Inflammatory macrophage (primary cell): ENCODE results near the gene CDRT4.
"Not testable (repeated sequence)": the region's sequence is repeated elsewhere in the genome, so short reads cannot be mapped to it uniquely, and the experiment has no call there.

Experiments
- DNase-seq, 2 donors: peaks; one replicate each; pipeline ENCODE4 v3.0.0-alpha.2; 2020 to 2022

CDRT4 gene

GRCh38 chr17:15456972-15457722 is 10.3 kb downstream of the CDRT4 start:
- no peak for DNase-seq

- no peak for DNase-seq
Observed at GRCh38 chr17:15456496-15456895, 10.9 kb downstream of the CDRT4 start.

- no peak for DNase-seq
Observed at GRCh38 chr17:15454346-15454745, 13.1 kb downstream of the CDRT4 start.

GRCh38 chr17:15453782-15454181 is 13.6 kb downstream of the CDRT4 start:
- no peak for DNase-seq

GRCh38 chr17:15453246-15453645 is 14.2 kb downstream of the CDRT4 start:
- DNase-seq = no peak

- DNase-seq = no peak
Observed at GRCh38 chr17:15452746-15453145, 14.7 kb downstream of the CDRT4 start.

DNA sequence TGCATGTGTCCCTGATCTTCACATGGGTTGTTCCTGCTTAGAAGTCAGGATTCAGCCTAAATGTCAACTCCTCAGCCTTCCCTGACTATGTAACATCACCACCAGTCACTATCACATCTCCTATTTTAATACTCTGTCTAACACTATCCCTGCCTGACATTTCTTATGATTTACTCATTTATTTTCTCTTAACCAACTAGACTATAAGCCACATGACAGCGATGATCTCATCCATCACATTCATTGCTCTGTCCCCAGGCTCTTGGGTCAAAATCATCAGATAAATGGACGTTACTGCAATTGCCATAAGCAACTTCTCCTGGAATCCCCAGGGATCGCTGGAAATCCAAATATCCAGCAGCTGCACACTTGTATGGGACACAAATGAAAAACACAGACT is 15.7 kb downstream of the CDRT4 start:
- no peak for DNase-seq

DNA sequence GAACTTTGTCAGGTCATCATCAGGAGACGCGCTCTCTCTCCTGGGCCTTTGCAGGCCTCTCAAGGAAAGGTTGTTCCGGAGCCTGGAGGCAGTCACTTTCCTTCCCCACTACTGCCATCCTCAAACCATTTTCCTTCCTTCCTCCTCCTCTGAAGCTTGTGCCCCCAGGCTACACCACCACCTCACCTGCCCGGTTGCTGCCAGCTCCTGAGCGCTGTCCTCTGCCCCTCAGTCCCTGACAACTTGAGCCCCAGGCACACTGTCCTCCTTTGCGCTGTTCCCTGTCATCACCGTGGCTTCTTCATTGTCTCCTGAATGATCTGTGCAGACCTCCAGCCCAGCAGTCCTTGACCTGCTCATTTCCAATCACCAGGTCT is 18.9 kb downstream of the CDRT4 start:
- DNase-seq = no peak

- DNase-seq = no peak
Observed at GRCh38 chr17:15447928-15448579, 19.4 kb downstream of the CDRT4 start.

GRCh38 chr17:15446036-15446435 is 21.4 kb downstream of the CDRT4 start:
- DNase-seq = no peak

DNA sequence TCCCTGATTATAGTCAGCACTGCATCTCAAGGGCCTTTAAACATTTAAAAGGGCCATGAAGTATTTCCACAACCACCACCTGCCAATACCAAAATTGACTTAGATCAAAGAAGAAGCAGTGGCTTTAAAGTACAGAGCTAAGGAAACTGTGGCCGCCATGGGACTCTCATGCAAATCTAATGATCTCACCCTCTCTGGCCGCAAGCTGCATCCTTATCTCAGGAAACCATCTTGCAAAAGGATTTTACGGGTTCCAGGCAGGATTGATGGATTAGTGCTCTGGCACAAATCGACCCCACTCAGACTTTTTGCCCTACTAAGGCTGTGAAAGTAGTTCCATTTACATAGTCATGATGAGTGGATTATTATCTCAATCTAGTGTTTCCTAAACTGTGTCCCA is 22.6 kb downstream of the CDRT4 start:
- no peak for DNase-seq

- no peak for DNase-seq
Observed at GRCh38 chr17:15442311-15443180, 24.9 kb downstream of the CDRT4 start.

GRCh38 chr17:15441315-15441714 is 26.1 kb downstream of the CDRT4 start:
- no peak for DNase-seq

- DNase-seq = peak; percentile 63 to 83
Observed at GRCh38 chr17:15440347-15440746, 27.1 kb downstream of the CDRT4 start.

- DNase-seq = not testable (repeated sequence)
Observed at GRCh38 chr17:15439205-15439985, 28.0 kb downstream of the CDRT4 start.

- no peak for DNase-seq
Observed at GRCh38 chr17:15438491-15439105, 28.8 kb downstream of the CDRT4 start.

- DNase-seq = no peak
Observed at GRCh38 chr17:15437303-15437635, 30.2 kb downstream of the CDRT4 start.

GRCh38 chr17:15436473-15437302 is 30.7 kb downstream of the CDRT4 start:
- DNase-seq = peak; percentile 58 to 69

DNA sequence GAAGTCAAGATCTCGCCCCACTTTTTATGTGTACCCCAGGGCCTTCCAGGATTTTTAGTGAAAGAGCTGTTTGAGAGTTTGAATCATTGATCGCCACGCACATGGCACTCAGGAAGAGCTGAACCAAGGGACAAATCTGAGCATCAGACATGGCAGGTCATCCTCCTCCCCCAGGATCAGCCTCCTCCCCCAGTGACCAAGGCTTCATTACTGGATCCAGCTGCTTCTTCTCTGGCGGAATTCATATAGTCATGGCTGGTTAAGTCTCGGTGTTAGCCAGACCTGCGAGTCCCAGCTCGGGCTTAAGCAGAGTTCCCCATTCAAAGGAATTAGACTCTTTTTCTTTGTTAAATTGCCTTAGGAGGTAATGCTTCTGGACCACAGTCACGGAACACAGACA is 32.5 kb downstream of the CDRT4 start:
- DNase-seq = no peak

DNA sequence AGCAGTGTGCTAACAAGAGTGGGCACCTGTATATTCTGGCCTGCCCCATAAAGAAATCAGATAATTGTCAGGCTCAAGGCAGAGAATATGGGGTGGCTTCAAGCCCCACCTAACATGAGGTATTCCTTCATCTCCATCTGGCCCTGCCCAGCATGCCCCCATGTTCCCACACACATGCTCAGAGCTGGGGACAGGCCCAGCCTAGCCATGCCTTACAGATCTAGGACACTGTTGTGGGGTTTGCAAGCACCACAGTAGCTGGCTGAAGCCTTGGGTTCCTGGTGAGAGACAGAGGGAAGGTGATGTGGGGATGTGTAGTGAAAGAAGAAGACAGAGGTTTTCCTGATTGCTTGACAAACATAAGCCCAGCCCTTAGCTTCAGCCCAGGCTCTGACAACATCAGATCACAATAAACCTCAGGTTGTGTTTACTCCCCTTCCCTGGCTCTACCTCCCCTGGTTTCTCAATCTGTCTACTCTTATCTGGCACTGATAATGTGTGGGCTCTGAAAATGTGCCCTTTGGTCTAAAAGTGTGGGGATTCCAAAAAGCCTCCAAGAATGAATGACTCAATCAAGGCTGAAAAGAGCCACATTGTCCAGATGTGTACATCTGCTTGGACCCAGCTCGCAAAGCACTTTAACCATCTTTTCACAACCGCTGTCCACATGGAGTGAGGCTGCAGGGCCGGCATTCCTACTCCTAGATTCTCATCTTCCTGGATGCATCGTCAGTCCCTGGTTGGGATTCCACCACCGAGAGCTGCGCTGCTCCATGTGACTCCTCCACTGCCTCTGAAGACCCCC is 34.4 kb downstream of the CDRT4 start:
- DNase-seq = no peak

GRCh38 chr17:15431766-15432165 is 35.7 kb downstream of the CDRT4 start:
- no peak for DNase-seq
